GM19372 (cell line): ENCODE results near the gene DOHH.

Source experiments
- ATAC-seq: cut with Tn5 transposase; IDR thresholded peaks from one replicate; pipeline ENCODE4 v1.9.1; 2021; ENCODE audit warnings: mild to moderate bottlenecking, low read depth, moderate library complexity; ENCODE audit not compliant: unreplicated experiment

The DOHH gene, protein sequence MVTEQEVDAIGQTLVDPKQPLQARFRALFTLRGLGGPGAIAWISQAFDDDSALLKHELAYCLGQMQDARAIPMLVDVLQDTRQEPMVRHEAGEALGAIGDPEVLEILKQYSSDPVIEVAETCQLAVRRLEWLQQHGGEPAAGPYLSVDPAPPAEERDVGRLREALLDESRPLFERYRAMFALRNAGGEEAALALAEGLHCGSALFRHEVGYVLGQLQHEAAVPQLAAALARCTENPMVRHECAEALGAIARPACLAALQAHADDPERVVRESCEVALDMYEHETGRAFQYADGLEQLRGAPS

GRCh38 chr19:3500429-3501101, at the start of gene DOHH:
DOHH (minus strand) TSS chr19:3500674; CDS start chr19:3496814, 3,860 bp downstream.
- peak; percentile 80 for ATAC-seq

GRCh38 chr19:3549816-3550215, 49.3 kb upstream of the DOHH start:
- ATAC-seq = no peak

- no peak for ATAC-seq
These were observed 48.1 kb upstream of the DOHH start for GRCh38 chr19:3548606-3549005.

DNA sequence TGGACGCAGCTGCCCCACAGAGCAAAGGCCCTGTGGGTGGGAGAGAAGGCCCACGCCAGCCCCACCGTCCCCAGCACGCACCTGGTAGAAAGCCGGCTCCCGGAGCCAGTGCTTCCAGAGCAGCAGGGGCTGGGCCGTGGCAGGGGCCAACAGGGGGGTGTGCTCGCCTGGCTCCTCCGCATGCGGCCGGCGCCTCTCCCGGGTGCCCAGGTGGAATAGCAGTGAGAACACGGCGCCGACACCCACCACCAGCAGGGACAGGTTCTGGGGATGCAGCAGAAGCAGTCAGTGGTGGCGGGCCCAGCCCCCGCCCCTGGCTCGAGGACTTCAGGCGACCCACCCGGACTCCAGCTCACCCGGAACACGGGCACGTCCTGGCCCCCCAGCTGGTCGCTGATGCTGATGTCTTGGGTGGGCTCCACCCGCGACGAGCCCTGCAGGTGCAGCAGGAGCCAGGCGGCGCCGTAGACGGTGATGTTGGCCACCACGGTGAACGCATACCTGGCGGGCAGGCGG, 47.4 kb upstream of the DOHH start:
- no peak for ATAC-seq

DNA sequence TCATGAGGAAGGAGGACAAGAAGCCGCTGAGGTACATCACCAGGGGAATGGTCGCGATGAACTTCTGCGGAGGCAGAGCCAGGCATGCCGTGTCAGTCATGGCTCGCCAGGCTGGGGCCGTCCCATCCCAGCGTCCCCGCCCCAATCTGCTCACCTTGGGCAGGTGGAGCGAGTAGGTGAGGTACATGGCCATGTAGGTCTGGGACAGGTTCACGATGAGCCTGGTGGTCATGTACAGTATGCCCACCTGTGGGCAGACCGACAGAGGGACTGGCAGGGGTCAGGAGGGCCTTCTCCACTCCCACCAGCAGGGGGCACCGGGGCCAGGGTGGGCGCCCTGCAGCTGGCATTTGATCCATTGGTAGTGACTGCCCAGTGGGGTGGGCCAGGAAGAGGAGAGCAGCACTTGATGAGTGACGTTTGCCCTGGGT, 46.8 kb upstream of the DOHH start:
- ATAC-seq = no peak

- no peak for ATAC-seq
These were observed 45.6 kb upstream of the DOHH start for GRCh38 chr19:3546119-3546518.

GRCh38 chr19:3545669-3546034, 45.2 kb upstream of the DOHH start:
- no peak for ATAC-seq

- no peak for ATAC-seq
These were observed 44.5 kb upstream of the DOHH start for GRCh38 chr19:3544742-3545668.

DNA sequence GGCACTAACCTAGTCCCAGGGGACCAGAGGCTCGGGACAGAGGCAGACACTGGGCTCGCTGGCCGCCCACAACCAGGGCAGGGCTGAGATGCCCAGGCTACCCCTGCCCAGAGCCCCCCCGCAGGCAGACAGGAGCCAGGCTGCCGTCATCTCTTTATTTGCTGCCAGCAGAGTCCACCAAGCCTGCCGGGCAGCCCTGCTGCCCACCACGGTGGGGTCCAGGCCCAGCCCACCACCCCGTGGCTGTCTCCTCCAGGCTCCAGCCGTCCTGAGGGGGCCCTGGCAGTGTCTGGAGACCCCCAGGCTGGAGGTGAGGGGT, 43.5 kb upstream of the DOHH start:
- no peak for ATAC-seq

- no peak for ATAC-seq
These were observed 42.9 kb upstream of the DOHH start for GRCh38 chr19:3543150-3544057.

DNA sequence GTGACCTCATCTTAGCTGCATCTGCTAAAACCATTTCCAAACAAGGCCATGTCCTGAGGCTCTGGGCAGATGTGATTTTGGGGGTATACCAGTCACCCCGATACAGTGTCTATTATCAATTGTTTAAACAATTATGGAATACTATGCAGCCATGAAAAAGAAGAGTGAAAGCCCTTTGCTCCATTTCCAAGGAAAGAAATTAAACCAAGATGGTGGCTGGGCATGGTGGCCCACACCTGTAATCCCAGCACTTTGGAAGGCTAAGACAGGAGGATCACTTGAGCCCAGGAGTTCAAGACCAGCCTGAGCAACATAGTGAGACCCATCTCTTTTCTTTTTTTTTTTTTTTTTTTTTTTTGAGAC, 39.3 kb upstream of the DOHH start:
- no peak for ATAC-seq

- no peak for ATAC-seq
These were observed 38.7 kb upstream of the DOHH start, which contains the start of gene TEKTIP1 for GRCh38 chr19:3538965-3539755. TEKTIP1 (plus strand) TSS chr19:3539174; CDS start chr19:3539178, 4 bp downstream.

GRCh38 chr19:3538258-3538929, 37.9 kb upstream of the DOHH start:
- no peak for ATAC-seq

- no peak for ATAC-seq
These were observed 37.2 kb upstream of the DOHH start for GRCh38 chr19:3537438-3538240.

DNA sequence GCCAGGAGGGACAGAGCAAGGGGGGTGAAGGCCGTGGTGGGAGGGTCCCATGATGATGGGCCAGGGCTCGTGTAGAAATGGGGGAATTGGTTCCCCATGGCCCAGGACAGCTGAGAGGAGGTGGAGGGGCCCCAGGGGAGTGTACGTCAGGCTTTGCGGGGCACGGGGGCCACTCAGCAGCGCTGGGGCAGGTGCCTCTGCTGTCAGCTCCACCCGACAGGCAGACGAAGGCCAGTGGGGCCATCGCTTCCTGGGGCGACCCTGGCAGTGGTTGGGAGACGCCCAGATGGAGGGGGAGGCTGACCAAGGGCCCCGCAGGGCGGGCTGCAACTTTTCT, 36.6 kb upstream of the DOHH start:
- no peak for ATAC-seq

DNA sequence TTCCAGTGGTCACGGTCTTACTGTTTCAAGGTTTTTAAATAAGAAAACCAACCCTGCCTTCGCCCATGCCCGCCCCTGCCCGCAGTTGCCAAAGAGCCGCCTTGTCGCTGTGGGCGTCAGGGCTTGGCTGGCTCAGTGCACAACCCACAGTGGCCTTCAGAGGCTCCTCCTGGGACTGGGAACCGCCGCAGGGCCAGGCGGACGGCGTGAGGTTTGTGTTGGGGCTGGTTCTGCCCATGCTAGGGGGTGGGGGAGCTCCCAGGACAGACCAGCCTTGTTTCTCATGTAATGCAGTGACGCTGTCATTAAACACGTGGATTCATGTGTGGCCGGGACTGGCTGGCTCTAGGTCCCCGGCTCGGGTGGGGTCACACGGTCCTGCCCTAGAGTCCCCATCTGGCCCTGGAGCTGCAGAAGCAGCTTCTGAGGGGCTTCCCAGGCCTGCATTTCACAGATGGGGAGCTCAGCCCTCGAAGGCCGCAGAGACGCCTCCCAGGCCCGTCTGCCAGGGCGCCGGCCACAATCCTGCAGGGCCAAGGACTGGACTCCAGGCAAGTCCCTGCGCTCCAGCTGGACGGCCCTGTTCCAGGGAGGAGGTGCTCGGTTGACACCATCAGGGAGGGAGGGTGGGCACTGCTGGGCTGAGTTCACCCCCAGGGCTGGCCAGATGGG, 36.1 kb upstream of the DOHH start:
- no peak for ATAC-seq

- ATAC-seq = no peak
These were observed 35.5 kb upstream of the DOHH start for GRCh38 chr19:3535981-3536380.

- no peak for ATAC-seq
These were observed 35.1 kb upstream of the DOHH start for GRCh38 chr19:3535563-3535965.
